Measurements from ENCODE around the gene PDZRN4. TPM values are rescaled to one million over a fixed set of nuclear protein-coding genes. Genes with fewer than 3 reads are reported as not detected.

Gene PDZRN4
- total and polyA plus RNA-seq, 2 experiments from 2014 or later: 0.90 TPM; not detected in 1

- no peak for TF ChIP-seq CTCF (conservative IDR thresholded peaks at IDR 0.05; ENCODE audit: low read depth in 2 of 2)
- no peak for TF ChIP-seq NANOG (IDR thresholded peaks at IDR 0.05; ENCODE audit: borderline replicate concordance)
- TF ChIP-seq JUNB (IDR thresholded peaks at IDR 0.05; ENCODE audit: unreplicated experiment): no peak
- no peak for TF ChIP-seq POLR2AphosphoS5 (IDR thresholded peaks at IDR 0.05; ENCODE audit: low read depth)
- no peak for TF ChIP-seq CREB1 (CRISPR knock-in tag; IDR thresholded peaks at IDR 0.05; ENCODE audit: low read depth)
- TF ChIP-seq ETS1 (IDR thresholded peaks at IDR 0.05): no peak
- no peak for TF ChIP-seq EZH2phosphoT487 (IDR thresholded peaks at IDR 0.05; ENCODE audit: unreplicated experiment)
- TF ChIP-seq ZNF114 (CRISPR knock-in tag; IDR thresholded peaks at IDR 0.05): no peak
Measured at GRCh38 chr12:41515953-41516352, 327.8 kb downstream of the PDZRN4 start (continued).

- Histone ChIP-seq H3K27ac (ENCODE audit: low read depth) (no peak overlapping the region), H3K9me2 (ENCODE audit: insufficient read depth) (no peaks in the 10 kb centered on the region; the same call in 1 of the 2 replicates), H3K27me3 (ENCODE audit: insufficient read depth) (no peaks in the 10 kb centered on the region), H3K4me3 (no peak overlapping the region), H3K79me2 (replicated peaks; ENCODE audit: insufficient read depth) (no peaks in the 10 kb centered on the region), H2AFZ (no peak overlapping the region), H3K4me2 (no peak overlapping the region), H3F3A (replicated peaks; ENCODE audit: low read depth) (no peaks in the 10 kb centered on the region), H4K20me1 (replicated peaks; ENCODE audit: insufficient read depth) (no peaks in the 10 kb centered on the region), H3K4me1 (ENCODE audit: insufficient read depth) (peaks cover 14% of the 10 kb centered on the region), H3K36me3 (ENCODE audit: insufficient read depth) (no peaks in the 10 kb centered on the region)
- Mint-ChIP-seq H3K4me3 (no peak overlapping the region), H3K36me3 (ENCODE audit: low read depth) (no peaks in the 10 kb centered on the region), H3K27ac (no peak overlapping the region), H3K27me3 (ENCODE audit: insufficient read depth, low read depth, poor library complexity) (no peaks in the 10 kb centered on the region), H3K4me1 (peaks cover 19% of the 10 kb centered on the region), H3K9me3 (no peaks in the 10 kb centered on the region)
- DNase-seq (ENCODE audit: low spot score) (no peak), ATAC-seq (no peak)
- TF ChIP-seq CTCF (conservative IDR thresholded peaks at IDR 0.05; ENCODE audit: low read depth in 2 of 2) (no peak), REST (IDR thresholded peaks at IDR 0.05; ENCODE audit: unreplicated experiment) (no peak), ZNF462 (CRISPR knock-in tag; IDR thresholded peaks at IDR 0.05) (no peak), EZH2 (IDR thresholded peaks at IDR 0.05; ENCODE audit: low read depth, unreplicated experiment) (no peak)
Measured at GRCh38 chr12:41520869-41521268, 332.7 kb downstream of the PDZRN4 start.
